NCI-H2081 (cell line): ENCODE measurements around the gene FRMD1.
"Not testable (repeated sequence)": the region's sequence is repeated elsewhere in the genome, so short reads cannot be mapped to it uniquely, and the experiment has no call there.

Experiments
- DNase-seq, 2 experiments: peaks; one replicate each; lab custom pipeline; 2025; lab: John Stamatoyannopoulos, UW

FRMD1 gene

DNA sequence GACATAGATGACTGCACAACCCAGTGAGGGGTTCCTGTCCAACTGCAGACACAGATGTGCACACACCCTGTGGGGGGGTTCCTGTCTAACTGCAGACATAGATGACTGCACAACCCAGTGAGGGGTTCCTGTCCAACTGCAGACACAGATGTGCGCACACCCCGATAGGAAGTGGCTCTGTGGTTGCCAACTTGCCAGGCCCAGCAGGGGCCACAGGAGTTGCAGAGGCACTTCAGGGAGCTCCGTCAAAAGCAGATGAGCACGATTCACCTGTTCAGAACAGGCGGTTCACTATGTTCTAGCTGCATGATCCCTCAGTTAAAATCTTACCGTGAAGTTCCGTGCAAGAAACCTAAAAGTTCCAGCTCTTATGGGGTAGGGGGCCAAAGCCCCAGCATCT lies 1.6 kb downstream of the FRMD1 start:
- DNase-seq: not testable (repeated sequence)

GRCh38 chr6:168075787-168076202 lies 3.2 kb downstream of the FRMD1 start:
- DNase-seq: no peak

DNA sequence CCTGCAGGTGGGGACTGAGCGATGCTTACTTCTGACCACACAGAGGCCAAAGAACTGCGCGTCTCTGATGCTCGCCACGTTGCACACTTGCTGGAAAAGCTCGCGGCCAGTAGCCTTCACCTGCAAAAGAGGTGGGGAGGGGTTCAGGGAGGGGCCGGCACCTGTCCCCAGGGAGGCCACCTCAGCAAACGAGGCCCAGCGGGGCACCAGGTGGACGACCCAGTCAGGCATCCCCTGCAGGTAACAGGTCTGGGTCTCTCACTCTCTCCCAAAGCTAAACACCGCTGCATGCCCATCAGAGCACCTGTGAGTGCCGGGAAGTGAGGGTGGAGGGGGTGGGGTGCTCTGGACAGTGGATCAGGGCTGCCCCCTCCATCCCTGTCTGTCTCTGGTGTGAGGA lies 3.8 kb downstream of the FRMD1 start:
- no peak for DNase-seq

- DNase-seq: no peak
Observed at GRCh38 chr6:168073937-168074730, 4.9 kb downstream of the FRMD1 start.

DNA sequence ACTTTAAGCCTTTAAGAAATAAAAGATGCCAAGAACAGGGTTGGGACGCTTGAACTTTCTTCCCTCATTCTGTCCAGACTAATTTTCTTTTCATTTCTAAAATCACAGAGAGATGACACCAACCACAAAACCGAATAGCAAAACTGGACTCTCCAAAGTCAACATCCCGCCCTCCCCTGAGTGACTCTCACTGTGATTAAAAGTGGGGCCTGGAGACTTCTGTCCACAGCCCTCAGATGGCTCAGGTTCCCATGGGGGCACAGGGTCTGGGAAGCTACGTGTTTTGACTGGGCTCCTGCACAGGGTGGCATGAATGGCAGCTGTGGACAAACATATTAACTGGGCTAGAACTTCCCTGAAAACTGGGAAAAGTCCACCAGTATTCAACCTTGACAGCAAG lies 6.3 kb downstream of the FRMD1 start:
- DNase-seq: no peak

DNA sequence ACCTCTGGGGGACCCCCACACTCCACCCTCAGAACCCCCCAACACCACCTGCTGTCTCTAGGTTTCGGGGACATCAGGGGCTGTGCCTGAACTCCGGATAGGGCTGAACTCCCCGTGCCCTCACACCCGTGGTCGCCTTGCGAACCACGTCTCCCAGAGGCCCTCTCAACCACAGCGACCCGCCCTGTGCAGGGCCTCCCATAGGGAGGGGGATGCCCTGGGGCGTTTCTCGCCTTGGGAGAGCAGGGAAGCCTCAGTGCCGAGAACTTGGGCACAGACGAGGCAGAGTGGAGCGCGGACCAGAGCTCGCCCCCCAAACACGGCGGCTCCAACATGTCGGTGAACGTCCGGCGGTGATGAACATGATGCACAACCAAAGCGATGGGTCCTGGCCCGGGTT lies 6.8 kb downstream of the FRMD1 start:
- DNase-seq: no peak

DNA sequence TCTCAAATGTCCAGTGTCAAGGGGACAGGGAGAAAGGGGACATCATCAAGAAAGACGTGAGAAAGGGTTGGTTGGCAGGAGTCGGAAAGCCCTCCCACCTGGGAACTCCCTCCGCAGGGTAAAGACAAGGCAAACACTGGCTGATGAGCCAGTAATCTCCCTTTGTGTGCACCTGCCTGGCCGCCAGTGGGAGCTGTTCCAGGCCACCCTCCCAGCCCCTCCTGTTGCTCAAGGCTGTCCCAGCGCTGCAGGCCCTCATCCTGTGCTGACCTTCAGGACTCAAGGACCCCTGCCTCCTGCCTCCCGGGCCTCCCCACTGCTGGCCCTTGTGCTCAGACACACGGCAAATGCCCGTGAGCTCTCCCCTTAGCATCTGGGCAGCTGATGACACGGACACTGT lies 7.4 kb downstream of the FRMD1 start:
- no peak for DNase-seq

DNA sequence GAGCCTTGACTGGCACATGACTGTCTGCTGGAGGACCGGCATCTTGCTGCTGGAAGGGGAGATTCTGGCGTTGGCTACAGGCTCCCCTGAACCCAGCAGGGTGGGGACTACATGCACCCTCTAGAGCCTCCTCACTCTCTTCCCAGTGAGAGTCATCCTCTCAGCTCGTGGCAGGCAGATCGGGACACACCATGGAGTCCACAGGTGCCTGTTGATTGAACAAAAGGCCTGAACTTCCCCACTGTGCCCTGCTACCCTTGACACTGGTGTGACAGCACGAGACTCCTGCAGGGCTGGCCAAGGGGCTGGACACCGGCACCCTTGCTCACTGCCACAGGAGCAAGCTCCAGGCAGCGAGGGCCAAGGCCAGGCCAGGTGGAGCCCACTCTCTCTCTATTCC lies 8.2 kb downstream of the FRMD1 start:
- no peak for DNase-seq

- no peak for DNase-seq
Observed at GRCh38 chr6:168067081-168067759, 11.8 kb downstream of the FRMD1 start.

- DNase-seq: no peak
Observed at GRCh38 chr6:168064226-168064807, 14.7 kb downstream of the FRMD1 start.

GRCh38 chr6:168063431-168063830 lies 15.6 kb downstream of the FRMD1 start:
- no peak for DNase-seq

DNA sequence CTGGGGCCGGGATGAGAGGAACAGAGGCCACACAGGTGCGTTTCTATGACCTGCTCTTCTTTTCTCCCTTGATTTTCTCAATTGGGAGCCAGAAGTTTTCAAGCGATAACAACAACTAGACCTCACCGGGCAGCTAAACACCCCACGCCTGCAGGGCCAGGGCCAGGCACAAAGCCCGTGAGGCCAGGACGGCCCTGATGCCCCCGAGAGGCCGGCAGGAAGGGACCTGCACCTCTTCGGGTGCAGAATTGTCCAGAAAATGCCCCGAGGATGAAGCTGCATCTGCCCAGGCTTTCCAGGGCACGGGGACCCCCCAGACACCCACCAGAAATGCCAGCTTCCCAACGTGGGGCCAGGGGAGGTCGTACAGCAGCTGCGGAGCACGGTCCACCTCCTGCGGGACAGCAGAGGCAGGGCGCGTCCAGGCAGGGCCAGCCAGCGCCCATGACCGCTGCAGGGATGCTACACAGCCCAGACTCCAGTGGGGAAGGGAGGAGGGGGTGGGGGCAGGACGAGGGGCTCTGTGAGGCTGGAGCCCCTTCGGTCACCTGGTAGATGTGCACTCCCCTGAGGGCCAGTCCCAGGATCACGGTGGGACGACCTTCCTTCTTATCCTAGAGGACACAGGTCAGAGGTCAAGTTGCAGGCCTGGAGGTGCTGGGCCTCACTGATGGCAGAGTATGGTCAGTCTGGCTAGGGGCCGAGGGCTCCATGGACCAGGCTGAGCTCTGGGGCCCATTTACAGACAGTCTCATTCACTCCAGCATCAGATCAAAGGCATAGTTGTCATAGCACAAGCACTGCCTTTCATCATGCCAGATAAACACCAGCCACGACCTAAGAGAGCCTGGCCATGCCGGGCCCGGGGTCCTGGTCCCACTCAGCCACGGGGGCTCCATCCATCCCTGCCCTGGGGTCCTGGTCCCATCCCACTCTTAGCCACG lies 16.4 kb downstream of the FRMD1 start:
- no peak for DNase-seq

DNA sequence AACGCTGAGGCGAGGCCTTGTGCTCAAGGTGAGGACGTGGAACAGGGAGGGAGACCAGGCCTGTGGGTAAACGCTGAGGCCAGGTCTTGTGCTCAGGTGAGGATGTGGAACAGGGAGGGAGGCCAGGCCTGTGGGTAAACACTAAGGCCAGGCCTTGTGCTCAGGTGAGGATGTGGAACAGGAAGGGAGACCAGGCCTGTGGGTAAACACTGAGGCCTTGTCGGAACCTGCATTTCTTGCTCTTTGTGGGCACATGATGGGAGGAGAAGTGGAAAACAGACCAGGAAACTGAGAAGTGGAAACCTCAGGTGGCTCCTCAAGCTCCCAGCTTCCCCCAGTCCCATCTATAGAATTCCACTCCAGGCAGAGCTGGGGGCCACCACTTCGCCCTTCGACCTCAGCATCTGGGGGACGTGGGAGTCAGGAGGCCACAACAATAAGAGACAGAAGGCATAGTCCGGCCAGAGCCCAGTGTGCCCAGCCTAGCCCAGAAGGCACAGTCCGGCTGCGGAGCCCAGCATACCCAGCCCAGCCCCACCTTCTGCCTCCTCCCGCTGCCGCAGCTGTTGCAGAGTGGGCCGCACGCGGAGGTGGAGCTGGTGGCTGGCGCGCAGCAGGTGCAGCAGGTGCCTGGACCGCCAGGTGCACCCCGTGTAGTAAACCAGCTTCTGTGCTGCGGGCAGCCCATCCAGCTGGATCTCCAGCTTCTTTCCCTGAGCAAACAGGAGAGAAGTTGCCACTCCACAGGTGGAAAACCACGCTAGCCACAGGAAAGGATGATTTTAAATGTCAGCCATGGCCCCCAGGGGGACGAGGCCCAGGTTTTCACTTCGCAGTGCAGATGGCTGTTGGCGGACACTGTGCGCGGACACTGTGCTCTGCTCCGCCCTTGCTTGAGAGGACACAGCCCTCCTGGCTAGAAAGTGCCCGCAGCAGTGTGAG lies 17.5 kb downstream of the FRMD1 start:
- peak; percentile 77 to 88 for DNase-seq

- DNase-seq: peak; percentile 6 to 52
Observed at GRCh38 chr6:168060521-168060931, 18.5 kb downstream of the FRMD1 start.

DNA sequence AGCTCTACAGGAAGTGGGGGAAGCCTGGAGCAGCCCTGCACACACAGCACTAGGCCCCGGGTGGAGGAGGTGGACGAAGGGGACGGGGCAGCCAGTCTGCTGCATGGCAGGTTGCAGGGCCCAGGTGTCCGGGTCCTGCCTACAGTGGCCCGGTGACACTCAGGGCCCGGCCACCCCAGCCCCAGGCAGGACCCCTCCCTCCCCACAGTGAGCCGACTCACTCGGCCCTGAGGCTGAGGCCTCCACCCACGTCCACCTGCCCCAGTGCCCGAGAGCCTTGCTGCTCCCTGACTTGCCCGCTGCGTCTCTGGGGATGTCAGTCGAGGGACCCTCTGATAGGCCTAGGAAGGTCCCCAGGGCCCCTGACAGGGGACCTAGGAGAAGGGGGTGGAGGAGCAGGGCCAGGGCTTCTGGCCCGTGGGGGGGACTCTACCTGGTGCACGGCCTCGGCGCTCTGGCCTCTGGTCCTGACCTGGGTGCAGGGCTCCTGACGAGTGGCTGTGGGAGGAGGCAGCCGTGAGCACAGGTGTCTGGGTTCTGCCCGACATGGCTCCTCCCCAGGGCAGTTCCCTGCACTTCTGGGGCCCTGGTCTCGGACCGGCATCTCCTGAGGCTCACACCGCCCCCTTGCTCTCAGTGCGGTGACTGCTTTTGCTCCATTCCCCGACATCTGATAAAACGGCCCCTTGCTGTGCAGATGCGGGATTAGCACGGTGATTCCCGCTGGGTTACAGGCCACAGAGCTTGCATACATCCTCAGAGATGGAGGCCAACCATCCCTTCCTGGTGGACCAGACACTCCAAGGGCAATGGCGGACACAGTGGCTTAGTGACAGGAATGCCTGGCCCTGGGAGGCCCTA lies 20.1 kb downstream of the FRMD1 start:
- no peak for DNase-seq

- no peak for DNase-seq
Observed at GRCh38 chr6:168057836-168058235, 21.2 kb downstream of the FRMD1 start.

DNA sequence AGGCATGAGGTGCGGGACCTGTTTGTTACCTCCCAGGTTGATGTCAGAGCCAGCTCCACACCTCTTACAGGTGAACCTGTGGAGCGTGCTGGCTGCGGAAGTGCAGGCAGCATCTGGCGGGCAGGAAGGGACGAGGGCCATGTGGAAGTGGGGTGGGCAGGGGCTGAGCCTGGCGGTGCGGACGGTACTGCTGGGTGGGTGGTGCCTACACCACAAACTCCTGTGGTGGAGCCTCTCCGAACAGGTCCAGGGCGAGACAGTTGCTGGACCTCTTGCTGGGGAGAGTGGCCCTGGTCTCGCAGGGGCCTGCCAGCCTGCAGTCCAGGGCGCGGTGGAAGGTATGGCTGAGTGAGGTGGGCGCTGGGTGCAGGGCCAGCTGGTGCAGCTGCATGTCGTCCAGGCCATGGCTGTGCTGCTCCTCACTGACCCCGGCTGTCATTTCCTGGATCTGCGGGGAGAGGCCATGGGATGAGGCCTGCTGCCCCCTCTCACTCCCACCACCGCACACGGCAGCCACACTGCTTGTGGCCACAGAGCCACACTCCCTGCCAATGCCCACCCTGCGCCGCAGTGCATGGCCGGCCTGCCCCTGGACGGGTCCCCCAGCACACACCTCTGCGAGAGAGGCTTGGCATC lies 22.0 kb downstream of the FRMD1 start:
- no peak for DNase-seq

DNA sequence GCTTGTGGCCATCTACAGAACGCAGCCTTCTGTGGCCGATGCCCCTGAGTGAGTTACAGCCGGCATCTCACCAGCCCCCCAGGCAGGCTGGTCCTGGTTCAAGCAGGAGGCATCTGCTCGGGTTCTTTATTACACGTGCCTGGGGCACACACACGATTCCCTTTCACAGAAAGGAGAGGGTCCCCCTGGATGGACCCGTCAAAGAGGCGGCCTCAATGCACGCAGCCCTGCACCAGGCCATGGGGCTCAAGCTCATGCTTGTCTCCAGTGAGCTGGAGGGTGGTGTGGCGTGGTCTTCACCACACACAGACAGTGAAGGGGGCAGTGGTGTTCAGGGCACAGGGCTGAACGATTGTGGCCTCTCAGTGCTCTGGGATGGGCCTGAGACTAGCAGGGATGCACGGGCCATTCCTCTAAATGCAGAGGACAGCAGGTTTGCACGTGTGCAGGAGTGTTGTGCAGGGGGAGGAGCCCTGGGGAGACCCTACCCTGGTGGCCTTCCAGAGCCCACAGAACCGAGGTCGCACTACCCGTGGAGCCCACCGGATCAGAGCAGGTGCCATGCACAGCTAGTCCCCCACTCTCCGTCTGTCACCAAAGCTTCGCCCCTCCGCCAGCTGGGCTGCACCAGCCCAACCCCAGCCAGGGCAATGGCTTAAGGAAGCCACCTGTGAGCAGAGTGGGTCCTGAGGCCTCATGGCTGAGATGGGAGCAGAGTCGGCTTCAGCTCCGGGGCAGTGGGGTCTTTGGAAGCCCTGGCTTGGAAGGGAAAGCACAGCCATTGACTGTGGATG lies 23.1 kb downstream of the FRMD1 start:
- DNase-seq: no peak
